Fibroblast of skin of back (primary cell): ENCODE results near the gene HOXC12.

ENCODE experiments used
- DNase-seq: peaks from one replicate; pipeline ENCODE4 v3.0.0-alpha.2; 2013

The HOXC12 gene

DNA sequence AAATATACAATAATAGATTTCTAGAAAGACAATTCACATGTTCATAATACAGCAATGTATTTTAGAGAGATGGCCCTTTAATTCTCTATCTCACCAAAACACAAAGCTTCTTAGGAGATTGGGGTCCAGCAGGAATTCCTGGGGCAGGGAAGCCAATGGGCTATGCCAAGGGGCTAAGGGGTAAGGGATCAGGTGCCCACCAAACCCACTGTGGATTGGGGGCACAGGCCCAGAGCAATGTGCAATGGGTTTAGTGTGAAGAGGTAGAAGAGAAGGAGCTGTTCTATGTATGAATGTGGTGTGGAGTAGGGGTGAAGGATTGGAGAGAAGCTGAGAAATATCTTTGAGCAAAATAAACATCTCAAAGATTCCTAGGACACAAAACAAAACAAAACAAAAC is 13.5 kb upstream of the HOXC12 start:
- no peak for DNase-seq

DNA sequence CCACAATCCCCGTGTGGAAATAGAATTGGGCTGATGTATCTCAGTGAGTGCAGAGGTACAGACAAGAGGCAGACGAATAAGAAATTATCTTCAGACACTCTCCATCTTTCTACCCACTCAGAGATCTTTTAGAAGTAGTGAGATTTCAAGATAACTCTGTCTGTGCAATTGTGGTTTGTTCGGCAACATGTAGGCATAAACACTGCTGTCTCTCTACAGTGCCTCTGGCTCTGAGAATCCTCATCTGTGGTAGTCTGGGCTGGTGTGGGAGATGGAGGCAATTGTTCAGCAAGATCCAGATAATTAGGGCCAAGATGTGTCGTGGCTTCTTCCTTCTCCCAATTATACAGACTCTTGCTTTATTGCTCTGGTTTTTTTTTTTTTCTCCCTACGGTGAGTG is 13.0 kb upstream of the HOXC12 start:
- no peak for DNase-seq

DNA sequence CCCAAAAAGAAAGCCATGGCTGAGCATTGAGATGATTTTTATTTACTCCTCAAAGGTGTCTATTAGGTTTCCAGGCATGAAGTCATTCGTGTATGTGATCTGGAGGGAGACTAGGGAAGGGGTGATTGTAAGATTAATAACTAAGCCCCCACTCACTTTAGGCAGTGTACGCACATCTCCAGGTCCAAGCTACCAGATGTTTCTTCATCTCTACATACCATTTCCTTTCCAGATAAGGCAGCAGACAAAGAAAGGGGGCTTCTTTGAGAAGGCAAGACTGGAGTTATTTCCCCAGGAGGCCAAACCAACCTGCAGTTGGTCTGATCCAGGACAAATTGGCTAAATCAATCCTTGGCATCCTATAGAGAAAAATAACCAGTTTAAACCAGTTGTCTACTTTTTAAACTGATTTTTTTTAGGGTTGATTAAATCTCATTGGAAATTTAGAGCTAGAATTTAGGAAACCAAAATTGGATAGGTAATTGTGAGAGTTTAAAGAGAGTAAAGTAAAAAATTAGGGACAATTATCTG is 12.2 kb upstream of the HOXC12 start:
- no peak for DNase-seq

DNA sequence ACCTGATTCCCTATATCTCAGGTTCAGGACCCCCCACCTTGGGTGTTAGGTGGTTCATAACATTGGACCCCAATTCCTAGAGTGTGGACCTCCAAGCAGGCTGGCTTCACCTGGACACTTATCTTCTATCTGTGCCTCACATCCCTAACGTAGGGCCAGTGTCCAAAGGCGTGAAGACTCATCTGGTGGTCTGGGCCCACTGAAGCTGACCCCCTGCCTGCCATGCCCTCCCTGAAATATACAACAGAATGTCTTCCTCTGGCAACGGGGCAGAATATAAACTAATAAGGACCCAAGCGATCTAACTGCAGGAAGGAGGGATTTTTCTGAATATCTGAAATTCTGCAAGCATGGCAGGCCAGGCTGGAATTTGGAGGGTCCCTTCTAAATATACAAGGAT is 10.5 kb upstream of the HOXC12 start:
- no peak for DNase-seq

DNA sequence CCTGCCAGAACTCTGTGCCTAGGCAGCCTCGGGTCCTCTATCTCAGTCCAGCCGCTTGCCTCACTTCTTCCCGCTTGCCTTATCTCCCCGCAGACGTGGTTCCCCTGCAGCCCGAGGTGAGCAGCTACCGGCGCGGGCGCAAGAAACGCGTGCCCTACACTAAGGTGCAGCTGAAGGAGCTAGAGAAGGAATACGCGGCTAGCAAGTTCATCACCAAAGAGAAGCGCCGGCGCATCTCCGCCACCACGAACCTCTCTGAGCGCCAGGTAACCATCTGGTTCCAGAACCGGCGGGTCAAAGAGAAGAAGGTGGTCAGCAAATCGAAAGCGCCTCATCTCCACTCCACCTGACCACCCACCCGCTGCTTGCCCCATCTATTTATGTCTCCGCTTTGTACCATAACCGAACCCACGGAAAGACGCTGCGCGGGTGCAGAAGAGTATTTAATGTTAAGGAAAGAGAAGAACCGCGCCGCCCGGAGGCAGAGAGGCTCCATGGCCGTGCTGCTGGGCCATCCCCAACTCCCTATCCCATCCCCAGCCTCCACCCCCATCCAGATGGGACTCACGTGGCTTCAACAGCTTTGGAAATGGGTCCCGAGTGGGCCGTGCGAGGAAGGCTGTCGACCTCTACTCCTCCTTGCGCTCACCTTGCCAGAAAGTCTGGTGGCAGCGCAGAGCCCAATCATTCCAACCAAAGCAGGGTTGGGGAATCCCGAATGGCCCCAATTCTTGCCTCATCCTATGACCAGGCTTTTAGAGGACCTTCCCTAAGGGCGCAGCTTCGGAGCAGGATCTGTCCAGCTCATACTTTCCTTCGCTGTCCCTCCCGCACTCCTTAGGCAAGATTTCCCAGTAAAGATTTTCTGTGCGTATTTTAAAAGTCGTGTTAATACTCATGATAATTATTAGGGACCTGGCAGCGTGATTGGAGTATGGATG is 9.5 kb upstream of the HOXC12 start:
- no peak for DNase-seq

DNA sequence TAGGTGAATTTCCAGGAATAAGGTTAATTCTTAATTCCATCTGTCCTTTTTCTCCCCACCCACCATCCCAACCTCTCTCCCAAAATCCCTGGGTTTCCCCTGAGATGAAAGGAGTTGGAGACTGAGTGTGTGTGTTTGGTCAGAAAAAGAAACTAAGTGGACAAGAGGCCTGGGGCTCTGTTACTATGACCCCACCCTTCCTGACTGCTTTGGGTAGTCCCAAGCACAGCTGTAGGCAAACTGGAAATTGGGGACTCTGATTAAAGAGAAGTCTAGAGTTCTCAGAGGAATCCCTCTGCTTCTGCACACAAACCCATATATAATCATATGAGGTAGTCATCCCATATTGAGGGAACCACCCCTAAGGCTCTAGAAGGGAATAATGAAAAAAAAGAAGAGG is 7.0 kb upstream of the HOXC12 start:
- DNase-seq = no peak

DNA sequence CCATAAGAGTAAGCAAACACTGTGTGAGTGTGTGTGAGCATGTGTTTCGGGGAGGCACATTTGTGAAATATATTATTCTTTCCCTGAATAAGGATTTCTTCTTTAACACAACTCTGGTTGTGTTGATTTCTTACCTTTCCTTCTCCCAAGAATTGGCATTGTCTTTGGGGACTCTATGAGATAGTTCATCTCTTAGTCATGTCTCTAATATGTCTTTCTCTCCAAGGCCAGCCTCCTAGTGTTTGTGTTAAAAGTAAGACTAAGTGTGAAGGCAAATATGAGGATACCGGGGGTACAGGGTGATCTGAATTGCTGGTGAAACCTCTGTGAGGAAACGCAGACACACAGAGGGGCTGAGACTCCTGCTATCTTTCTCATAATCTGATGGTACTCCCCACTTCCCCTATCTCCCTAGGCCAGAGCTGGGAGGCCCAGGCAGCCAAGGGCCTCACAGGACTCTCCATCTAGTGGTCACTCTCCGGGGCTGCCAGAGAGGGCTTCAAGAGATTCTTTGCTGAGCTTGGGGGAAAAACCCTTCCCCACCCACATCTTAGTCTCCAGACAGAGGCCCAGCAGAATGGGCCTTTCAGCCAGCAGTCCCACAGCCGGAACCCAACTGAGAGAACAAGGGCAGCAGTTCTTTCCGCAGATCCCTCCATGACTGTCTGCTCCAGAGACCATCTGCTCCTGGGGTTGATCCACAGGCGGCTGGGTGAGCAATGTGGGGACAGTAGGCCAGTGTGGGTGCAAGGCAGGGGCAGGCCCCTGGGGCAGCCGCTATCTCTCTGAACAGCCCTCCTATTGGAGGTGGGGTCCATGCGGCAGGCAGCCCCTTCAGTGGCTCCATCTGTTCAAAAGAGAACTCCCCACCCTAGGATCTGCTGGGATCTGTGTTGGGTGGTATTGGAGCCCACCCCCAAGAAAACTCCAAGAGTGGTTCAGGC is 5.8 kb upstream of the HOXC12 start:
- no peak for DNase-seq

DNA sequence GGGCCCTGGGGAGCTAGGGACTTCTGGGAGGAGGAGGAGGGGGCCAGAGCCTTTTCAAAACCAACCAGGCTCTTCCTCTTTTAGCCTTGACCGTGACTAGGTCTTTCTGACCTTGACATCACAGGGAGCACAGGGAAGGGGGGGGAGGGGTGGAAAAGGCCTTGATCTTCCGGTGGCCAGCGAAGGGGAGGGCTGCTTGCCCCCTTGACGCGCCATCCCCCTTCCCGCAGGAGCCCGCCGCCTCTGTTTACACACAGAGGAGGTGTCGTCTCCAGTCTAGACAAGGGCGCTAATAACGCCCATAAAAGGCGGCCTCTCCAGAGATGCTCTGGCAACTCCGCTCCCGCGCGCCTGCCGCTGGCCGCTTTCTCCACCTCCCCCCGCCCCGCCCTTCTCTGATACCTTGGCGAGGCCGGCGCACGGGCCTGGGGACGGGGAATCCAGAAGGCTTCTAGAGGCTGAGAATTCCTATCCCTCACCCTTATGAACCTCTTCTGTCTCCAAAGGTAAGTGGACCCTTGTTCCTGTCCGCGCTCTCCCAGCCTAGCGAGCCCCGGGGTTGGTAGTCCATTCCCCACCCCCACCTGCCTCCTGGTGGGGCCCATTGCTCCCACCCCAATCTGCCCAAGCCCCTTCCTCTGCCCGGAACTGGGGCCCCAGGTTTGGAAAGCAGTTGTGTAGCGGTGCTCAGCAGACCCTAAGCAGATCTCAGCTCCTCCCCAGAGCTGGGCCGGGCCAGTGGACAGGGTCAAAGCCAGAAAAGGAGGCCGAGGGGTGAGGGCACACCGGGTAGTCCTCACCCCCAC is 4.9 kb upstream of the HOXC12 start:
- no peak for DNase-seq

DNA sequence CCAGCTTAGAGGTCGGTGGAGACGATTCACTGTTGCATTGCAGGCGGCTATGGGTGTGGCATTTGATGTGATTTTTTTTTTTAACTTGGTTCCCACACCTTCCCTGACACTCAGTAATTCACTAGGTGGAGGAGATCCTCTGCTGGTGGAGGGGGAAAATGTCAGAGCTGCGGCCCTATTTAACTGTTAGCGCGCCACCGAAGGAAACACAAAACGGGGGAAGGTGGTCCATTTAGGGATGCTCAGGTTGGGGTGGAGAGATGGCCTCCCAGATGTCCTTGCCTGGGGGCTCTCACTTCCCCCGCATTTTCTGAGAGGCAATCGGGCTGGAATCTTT is 4.3 kb upstream of the HOXC12 start:
- no peak for DNase-seq

DNA sequence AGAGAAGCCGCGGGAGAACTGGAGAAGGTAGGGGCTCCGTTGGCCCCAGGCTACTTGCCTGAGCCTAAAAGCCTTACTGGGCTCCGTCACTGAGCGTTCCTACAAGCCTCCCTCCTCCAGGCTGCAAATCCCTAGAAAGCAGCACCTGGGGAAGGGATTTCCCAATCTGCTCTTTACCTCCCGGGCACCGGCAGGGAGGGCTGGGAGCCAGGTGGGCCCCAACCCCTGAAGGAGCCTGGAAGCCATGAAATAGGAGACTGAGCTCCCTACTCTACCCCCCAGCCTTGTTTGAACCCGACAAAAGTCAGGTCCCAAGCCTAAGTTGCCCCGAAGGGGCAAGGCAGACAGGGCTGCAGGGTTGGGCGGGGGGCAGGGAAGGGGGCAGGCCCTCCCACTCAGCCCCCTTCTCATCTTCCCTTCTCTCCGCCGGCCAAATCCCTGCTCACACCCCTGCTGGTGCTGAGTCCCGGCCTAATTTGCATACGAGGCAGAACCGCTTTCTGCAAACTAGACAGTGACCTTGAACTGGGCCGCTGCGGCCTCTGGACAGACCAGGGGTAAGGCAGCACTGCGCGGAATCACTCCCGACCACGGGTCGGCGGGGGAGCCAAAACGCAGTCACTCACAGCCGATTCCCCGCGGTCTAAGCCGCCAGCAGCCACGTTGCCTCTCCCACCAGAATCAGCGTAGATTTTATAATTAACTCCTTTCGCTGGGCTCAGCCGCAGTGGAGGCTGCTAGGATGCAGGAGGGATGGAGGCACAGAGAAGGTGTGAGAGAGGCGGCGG is 3.7 kb upstream of the HOXC12 start:
- DNase-seq = no peak

DNA sequence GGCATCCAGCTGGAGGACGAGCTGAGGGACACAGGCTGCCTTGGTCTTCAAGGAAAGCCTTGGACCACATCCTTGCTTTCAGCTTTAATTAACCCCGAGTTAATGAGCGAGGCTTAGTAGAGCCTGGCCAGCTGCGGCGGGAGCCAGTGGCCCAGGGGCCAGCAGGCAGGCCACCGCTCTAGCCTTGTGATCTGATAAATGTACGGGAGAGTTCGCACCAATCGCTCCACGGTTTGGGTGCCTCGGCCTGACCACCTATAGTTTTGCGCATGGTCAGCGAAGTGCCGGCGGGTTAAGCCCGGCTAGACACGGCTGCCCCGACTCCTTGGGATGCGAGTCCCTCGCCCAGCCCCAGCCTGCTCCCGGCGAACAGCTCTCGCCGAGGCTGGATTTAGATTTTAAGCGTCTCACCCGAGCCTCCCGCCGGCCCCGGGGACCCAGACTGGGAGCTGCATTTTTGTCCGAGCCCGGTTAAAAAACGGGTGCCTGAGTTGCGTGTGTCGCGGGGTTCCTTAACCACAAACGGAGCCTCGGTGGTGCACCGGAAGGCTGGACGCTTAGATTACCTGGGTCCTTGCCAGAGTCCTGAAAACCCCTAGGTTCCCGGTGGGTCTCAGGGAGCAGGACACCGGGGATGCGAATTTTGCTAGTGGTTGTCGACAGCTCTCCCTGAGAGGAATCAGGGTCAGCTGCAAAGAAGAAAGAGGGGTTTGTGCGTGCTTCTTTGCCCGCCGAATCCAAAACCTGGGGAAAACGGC is 2.9 kb upstream of the HOXC12 start:
- no peak for DNase-seq

DNA sequence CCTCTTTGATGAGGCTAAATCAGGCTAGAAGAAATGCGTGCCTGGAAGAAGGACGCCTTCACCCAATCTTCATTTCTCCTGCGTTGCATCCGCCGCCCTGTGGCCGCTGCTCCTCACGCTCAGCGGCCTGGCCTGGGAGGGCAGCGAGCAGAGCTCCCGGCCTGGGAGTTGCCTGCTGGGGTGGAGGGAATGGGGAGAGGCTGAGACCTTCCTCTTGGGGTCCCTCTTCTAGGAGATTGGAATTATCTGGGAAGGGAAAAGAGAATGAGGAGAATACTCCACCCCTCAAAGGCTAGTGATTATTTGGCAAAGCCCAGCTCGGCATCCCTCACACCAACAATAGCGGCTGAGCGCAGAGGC is 2.4 kb upstream of the HOXC12 start:
- DNase-seq = no peak

DNA sequence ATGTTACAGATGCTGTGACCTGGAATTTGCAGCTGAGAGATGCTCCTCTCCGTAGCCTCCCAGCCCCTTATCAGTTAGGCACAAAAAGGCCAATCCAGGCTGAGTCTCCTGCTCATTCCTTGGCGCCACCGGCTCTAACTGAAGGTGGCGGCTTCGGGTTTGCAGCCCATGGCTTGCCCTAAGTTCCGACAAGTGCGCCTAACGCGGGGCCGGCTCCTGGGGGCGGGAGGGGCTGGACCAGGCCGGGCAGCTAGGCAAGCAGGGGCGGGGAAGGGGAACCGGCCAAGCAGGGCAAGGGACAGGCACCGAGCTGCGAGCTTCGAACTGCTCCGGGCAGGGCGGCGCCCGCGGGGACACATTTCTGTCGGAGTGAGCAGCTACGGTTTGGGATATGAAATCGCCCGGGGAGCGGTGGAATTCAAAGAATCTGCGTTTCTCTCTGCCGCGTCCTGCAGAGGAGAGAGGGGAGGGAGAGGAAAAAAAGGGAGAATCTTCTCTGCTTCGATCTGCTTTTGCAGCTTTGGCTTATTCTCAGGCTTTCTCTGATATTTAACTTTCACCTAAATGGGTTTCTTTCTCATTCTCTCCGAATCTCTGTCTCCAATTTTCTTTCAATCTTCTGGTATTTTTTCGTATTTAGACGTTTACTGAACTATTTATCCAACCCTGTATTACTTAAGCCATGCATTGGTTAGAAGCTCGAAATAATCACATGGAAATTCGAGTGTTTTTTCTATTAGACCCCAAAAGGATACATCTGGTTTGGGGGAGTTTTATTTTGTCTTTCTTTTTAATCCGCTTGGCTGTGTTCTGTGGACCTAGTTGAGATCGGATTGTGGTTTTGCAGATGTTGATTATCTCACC is 1.6 kb upstream of the HOXC12 start:
- peak; percentile 36 for DNase-seq

DNA sequence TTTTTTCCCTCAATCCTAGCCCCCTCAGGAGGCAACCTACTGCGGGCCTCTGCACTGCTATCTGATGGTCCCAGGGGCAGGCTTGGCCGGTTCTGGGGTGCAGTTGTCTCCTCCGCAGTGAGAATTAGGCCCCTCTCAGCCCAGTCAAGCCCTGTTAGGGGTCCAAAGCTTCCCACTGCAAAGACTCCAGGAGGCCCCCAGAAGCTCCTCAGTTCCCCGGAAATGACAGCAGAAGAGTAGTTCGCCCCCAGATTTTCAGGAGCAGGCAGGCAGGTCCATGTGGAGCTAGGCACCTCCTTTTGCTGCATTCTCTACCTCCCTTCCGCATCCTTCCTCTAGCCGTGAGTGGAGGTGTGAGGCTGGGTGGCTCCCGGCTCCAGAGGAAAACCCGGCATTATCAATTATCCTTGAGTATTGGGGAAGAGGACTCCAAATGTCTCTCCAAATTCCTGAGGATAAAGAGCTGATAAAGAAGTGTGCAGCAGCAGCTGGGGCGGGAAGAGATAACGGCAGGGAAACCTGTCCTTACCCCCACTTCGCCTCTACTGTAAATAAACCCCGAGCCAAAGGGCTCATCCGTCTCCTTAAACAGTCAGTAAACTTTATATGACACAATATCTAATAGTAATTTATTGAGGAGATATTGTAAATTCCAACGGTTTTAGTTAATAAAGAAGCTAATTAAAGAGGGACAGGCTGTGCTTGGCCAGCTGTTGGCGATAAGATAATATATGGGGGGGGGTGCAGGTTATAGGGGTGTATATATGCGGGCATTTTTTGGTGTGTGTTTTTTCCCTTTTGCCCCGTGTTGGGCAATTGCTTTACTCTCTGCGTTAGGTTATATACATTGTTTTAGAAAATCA is 641 bp upstream of the HOXC12 start:
- DNase-seq = no peak

DNA sequence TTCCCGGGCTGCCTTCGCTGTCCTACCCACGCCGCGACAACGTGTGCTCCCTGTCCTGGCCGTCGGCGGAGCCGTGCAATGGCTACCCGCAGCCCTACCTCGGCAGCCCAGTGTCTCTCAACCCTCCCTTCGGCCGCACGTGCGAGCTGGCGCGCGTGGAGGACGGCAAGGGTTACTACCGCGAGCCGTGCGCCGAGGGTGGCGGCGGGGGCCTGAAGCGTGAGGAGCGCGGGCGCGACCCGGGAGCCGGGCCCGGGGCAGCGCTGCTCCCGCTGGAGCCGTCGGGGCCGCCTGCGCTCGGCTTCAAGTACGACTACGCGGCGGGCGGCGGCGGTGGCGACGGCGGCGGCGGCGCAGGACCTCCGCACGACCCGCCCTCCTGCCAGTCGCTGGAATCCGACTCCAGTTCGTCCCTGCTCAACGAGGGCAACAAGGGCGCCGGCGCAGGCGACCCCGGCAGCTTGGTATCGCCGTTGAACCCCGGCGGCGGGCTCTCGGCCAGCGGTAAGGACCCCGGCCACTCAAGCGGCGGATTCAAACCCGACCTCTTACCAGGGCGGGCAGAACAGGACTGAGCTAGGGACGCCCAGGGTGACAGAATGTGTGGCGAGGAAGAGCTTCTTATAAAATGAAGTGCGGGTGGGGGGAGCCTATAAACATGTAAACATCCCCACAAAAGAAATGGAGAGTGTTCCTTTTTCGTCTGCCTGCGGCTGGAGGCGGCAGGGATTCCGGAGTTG is 503 bp downstream of the HOXC12 start:
- no peak for DNase-seq

DNA sequence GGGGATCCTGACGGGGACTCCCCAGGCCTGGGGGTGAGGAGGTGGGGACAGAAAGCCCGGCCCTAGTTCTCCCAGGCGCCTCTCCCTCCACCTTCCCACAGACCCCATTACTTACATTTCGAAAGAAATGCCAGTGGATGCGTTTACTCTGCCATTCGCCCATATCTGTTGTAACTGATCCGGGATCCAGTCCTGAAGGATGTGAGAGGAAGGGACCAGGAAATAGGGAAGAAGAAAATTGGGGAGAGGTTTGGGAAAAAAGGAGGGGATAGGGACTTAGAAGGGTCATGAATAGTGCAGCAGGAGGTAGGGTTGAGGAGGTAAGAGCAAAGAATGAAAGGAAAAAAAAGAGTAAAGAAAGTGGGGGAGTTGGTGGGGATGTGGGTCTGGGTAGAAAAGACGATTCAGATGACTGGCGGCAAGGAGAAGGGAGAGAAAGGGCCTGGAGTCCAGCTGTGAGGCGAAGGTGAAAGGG is 1.1 kb downstream of the HOXC12 start:
- DNase-seq = no peak

DNA sequence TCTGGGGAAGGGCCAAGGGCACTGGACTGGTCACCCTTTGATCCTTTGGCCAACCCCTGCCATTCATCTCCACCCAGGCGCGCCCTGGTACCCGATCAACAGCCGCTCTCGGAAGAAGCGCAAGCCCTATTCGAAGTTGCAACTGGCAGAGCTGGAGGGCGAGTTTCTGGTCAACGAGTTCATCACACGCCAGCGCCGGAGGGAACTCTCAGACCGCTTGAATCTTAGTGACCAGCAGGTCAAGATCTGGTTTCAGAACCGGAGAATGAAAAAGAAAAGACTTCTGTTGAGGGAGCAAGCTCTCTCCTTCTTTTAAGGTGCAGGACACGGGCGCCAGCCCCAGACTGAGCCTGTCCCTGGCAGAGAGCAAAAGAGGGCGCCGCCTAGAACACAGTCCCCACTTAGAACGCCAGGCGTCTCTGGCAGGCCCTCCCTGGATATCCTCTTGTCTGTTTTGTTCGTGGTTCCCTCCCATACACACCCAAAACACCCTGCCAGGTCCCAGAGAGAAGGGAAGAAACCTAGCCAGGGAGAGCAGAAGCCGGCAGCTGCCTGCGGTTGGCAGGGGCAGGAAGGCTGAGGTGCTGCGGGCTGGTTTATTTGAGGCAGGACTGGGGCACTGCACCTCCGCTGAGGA is 1.7 kb downstream of the HOXC12 start:
- DNase-seq = no peak
